GM21576 (cell line): ENCODE data around the gene ATRAID.
A peak's percentile ranks its signal among the peaks of the same experiment; 100 is the strongest.

ENCODE experiments used
- ATAC-seq: cut with Tn5 transposase; IDR thresholded peaks from one replicate; pipeline ENCODE4 v1.9.1; 2021; ENCODE audit warnings: mild to moderate bottlenecking, moderate library complexity; ENCODE audit not compliant: unreplicated experiment

Gene ATRAID

GRCh38 chr2:27217173-27218121 is 5.6 kb downstream of the ATRAID start, which contains the start of gene CAD:
CAD (plus strand) TSS chr2:27217369; CDS start chr2:27217552, 183 bp downstream.
- peak; percentile 72 for ATAC-seq

- no peak for ATAC-seq
Measured at GRCh38 chr2:27218614-27219013, 6.8 kb downstream of the ATRAID start.

- no peak for ATAC-seq
Measured at GRCh38 chr2:27219091-27219490, 7.2 kb downstream of the ATRAID start.

DNA sequence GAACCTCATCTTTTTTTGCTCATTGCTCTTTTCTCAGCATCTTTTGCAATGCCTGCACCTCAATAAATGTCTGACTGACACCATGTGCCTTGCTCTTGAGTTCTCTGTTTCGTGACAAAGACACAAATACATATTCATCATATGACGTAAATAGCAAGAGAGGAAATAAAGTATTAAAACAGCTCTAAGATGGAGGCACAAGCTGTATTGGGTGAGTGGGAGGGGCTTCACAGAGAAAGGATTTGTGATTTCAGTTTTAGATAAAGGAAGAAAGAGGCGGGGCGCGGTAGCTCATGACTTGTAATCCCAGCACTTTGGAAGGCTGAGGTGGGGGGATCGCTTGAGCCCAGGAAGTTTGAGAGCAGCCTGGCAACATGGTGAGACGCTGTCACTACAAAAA is 8.2 kb downstream of the ATRAID start:
- ATAC-seq: no peak

DNA sequence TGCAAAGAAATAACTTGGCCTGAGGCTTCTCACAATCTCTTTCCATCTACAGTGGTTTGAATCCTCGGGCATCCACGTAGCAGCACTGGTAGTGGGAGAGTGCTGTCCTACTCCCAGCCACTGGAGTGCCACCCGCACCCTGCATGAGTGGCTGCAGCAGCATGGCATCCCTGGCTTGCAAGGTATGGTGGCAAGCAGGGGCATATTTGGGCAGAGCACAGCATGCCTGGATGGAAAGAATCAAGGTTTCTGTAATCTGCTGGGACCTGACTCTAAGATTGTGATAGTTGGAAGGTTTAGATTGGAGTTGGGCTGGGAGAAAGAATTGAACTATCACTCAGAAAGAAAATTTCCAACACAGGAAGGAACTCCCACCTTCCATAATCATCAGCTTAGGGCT is 9.3 kb downstream of the ATRAID start:
- ATAC-seq: no peak

DNA sequence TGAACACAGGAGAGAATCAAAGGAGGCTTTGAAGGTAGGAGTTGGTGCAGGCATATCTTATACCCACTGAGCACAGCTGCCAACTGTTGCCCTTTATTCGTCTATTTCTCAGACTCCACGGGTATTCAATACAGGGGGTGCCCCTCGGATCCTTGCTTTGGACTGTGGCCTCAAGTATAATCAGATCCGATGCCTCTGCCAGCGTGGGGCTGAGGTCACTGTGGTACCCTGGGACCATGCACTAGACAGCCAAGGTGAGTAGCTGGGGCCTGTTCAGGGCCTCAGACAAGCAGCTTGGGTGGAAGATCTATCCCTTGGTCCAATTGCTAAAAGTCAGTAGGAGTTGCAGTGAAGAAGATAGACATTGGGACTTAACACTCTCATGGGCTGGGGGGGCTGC is 10.6 kb downstream of the ATRAID start:
- ATAC-seq: no peak

GRCh38 chr2:27223416-27223815 is 11.6 kb downstream of the ATRAID start:
- ATAC-seq: no peak

DNA sequence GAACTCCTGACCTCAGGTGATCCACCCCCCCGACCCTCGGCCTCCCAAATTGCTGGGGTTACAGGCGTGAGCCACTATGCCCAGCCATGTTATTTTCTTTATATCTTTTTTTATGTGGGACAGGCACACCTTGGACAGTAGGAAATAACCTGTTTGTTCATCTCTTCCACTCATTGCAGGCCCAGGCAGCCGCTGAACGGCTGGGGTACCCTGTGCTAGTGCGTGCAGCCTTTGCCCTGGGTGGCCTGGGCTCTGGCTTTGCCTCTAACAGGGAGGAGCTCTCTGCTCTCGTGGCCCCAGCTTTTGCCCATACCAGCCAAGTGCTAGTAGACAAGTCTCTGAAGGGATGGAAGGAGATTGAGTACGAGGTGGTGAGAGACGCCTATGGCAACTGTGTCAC is 13.7 kb downstream of the ATRAID start:
- no peak for ATAC-seq

GRCh38 chr2:27227501-27227900 is 15.7 kb downstream of the ATRAID start:
- ATAC-seq: no peak

DNA sequence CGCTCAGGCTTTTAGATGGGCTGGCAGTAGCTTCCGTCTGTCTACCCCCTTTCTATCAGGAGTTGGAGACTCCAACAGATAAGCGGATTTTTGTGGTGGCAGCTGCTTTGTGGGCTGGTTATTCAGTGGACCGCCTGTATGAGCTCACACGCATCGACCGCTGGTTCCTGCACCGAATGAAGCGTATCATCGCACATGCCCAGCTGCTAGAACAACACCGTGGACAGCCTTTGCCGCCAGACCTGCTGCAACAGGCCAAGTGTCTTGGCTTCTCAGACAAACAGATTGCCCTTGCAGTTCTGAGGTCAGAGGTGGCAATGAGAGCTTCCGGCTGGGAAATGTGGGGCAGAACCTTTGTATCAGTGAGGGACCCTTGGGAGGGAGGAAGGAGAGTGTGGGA is 20.1 kb downstream of the ATRAID start:
- ATAC-seq: no peak

DNA sequence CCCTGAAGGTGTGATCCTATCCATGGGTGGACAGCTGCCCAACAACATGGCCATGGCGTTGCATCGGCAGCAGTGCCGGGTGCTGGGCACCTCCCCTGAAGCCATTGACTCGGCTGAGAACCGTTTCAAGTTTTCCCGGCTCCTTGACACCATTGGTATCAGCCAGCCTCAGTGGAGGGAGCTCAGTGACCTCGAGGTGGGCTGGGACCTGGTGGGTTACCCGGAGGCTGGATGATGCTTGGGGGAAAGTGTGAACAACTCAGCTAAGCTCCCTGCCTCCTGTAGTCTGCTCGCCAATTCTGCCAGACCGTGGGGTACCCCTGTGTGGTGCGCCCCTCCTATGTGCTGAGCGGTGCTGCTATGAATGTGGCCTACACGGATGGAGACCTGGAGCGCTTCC is 21.5 kb downstream of the ATRAID start:
- ATAC-seq: no peak

- no peak for ATAC-seq
Measured at GRCh38 chr2:27236136-27236535, 24.3 kb downstream of the ATRAID start.

DNA sequence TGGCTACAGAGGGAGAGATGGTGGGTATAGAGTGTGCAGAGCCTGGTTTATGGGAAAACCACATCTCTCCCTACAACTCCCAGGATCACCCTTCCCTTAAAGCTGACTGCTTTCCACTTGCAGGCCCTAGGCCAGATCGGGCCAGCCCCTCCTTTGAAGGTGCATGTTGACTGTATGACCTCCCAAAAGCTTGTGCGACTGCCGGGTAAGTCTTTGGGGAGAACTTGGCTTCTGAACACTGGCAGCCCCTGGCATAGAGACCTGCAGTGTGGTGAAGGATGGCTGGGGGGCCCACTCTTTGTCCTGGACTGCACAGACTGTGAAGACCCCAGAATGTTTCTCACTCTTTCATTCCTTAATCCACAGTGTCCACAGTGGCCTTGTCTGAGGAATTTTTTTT is 24.8 kb downstream of the ATRAID start:
- ATAC-seq: no peak

DNA sequence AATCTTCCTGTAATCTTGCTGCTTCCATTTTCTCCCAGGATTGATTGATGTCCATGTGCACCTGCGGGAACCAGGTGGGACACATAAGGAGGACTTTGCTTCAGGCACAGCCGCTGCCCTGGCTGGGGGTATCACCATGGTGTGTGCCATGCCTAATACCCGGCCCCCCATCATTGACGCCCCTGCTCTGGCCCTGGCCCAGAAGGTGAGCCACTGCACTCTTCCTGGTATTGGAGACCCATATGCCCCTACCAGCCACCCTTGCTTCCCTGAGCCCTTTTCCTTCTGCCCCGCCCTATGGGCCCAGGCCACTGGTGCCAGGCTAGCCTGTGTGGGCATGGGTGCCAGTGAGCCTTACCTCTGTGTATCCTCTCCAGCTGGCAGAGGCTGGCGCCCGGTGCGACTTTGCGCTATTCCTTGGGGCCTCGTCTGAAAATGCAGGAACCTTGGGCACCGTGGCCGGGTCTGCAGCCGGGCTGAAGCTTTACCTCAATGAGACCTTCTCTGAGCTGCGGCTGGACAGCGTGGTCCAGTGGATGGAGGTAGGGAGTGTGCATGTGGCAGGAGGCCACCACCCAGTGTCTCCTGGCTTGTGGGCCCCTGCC is 25.6 kb downstream of the ATRAID start:
- ATAC-seq: no peak

GRCh38 chr2:27238976-27239375 is 27.1 kb downstream of the ATRAID start:
- no peak for ATAC-seq

GRCh38 chr2:27240406-27240805 is 28.6 kb downstream of the ATRAID start:
- ATAC-seq: no peak

DNA sequence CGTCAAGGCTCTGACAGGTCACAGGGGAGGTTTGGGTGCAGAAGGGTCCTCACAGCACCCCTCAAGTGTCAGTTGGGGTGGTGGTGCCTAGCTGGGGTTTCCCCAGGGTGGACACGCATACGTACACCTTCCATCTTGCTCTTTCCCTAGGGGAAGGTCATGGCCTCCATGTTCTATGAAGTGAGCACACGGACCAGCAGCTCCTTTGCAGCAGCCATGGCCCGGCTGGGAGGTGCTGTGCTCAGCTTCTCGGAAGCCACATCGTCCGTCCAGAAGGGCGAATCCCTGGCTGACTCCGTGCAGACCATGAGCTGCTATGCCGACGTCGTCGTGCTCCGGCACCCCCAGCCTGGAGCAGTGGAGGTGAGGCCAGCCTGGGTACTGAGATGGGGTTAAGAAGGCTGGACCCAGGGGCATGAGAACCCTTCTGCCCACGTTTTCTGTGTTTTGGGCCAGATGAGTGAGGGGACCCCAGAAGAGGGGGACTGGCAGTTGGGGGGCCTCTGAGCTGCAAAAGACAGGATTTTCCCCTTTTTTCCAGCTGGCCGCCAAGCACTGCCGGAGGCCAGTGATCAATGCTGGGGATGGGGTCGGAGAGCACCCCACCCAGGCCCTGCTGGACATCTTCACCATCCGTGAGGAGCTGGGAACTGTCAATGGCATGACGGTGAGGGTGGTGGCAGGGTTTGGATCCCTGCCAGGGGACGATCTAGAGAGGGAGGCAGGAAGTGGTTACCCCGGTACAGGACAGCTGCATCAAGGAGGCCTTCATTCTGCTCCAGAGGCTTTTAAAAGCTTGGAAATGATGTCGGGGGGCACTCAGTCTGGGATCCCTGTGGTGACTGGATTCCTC is 30.1 kb downstream of the ATRAID start:
- no peak for ATAC-seq

GRCh38 chr2:27242614-27242951 is 30.7 kb downstream of the ATRAID start:
- no peak for ATAC-seq

GRCh38 chr2:27243391-27244130 is 31.7 kb downstream of the ATRAID start:
- no peak for ATAC-seq

DNA sequence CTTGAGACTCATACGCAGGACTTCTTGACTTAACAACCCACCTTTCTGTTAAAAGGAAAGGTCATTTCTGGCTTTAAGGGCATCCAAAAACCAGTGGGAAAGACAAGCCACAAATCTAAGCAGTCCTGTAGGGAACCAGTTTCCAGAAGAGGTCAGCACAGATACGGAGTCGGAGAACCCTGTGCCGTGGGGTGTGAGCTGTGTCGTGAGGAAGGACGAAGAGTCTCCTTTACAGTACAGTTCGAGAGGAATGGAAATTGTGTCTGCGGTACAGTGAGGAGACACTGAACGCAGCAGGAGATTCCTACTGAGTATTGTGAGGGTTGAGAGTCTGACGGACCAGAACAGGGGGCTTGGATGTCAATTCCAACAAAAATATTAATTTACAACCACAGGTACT is 33.3 kb downstream of the ATRAID start:
- no peak for ATAC-seq

GRCh38 chr2:27245626-27246025 is 33.8 kb downstream of the ATRAID start:
- no peak for ATAC-seq
